K562 (cell line): ENCODE data around the gene ZCCHC8.

Source experiments
- ESRRA ChIP-seq: fragments of 450-650 bp; IDR thresholded peaks from 2 replicates; pipeline ENCODE4 v1.6.1; 2014; ENCODE audit warnings: low read depth, mild to moderate bottlenecking, moderate library complexity, borderline replicate concordance
- KDM4B ChIP-seq, 2 experiments: fragments of 450-650 bp in 1 of 2; sonication (generic) in 1 of 2; IDR thresholded peaks; 2 replicates each; pipeline ENCODE4 v1.6.1; 2016 to 2017; ENCODE audit warnings: borderline replicate concordance in 2 of 2, antibody characterized with exemption in 1 of 2, low read depth in 1 of 2, mild to moderate bottlenecking in 1 of 2
- ZKSCAN1 ChIP-seq: fragments of 150-350 bp; IDR thresholded peaks from 2 replicates; pipeline ENCODE4 v1.6.1; 2016; ENCODE audit warnings: low read depth, low read length
- ZNF253 ChIP-seq: fragments of 250-450 bp; sonication (Bioruptor Pico); conservative IDR thresholded peaks from 2 replicates; pipeline ENCODE4 v1.6.1; 2021; ENCODE audit warnings: mild to moderate bottlenecking

GRCh38 chr12:122518908-122519307 is 18.2 kb upstream of the ZCCHC8 start:
- TF ChIP-seq ZNF253 (CRISPR knock-in tag) (no peak), ZKSCAN1 (no peak), KDM4B (IDR thresholded peaks at IDR 0.05; ENCODE audit: borderline replicate concordance in 2 of 2, low read depth in 1 of 2) (no peak), ESRRA (no peak)
